H1 (cell line): Measurements from ENCODE around the gene DCTN2. TPM values are rescaled to one million over a fixed set of nuclear protein-coding genes. Genes with fewer than 3 reads are reported as not detected.

Experiments used
- CTCF ChIA-PET: fragments of 300-600 bp; sonication (Branson Sonifier 250); formaldehyde crosslinking; loops from one replicate; lab custom pipeline; 2021; ENCODE audit not compliant: partially characterized antibody; lab: Charles Lee
- POLR2A ChIA-PET: fragments of 300-600 bp; sonication (Branson Sonifier 250); formaldehyde crosslinking; loops from one replicate; lab custom pipeline; 2021; ENCODE audit warnings: inconsistent platforms; ENCODE audit not compliant: partially characterized antibody; lab: Charles Lee
- DNase-seq, 2 experiments: peaks; one replicate each; pipeline versions ENCODE4 v3.0.0 to v3.0.0-alpha.2; 2010 to 2022; ENCODE audit warnings: low spot score in 2 of 2, low read depth in 1 of 2, mixed read lengths in 1 of 2
- FAIRE-seq: peaks from 2 replicates; lab custom pipeline; 2011; peaks lifted over from hg19 to GRCh38; lab: Jason Lieb, UNC
- H2AFZ ChIP-seq: 2 replicates; pipeline ENCODE4 v1.8.1; 2012; ENCODE audit warnings: low read length, inconsistent platforms
- H2AK5ac ChIP-seq: 2 replicates; pipeline ENCODE4 v1.6.1; 2013; ENCODE audit warnings: low read depth, low read length
- H2BK120ac ChIP-seq: replicated peaks from 2 replicates; pipeline ENCODE3; 2013; ENCODE audit warnings: low read depth, low read length, inconsistent platforms
- H2BK12ac ChIP-seq: 2 replicates; pipeline ENCODE4 v1.6.1; 2013; ENCODE audit warnings: low read depth, low read length
- H2BK15ac ChIP-seq: 2 replicates; pipeline ENCODE4 v1.6.1; 2013; ENCODE audit warnings: low read length
- H2BK20ac ChIP-seq: 2 replicates; pipeline ENCODE4 v1.6.1; 2013; ENCODE audit warnings: low read length
- H2BK5ac ChIP-seq: 2 replicates; pipeline ENCODE4 v1.6.1; 2013; ENCODE audit warnings: low read depth, low read length
- H3K14ac ChIP-seq: 2 replicates; pipeline ENCODE4 v1.6.1; 2013; ENCODE audit warnings: inconsistent platforms; ENCODE audit not compliant: insufficient read length
- H3K18ac ChIP-seq: 2 replicates; pipeline ENCODE4 v1.6.1; 2013; ENCODE audit warnings: low read length; ENCODE audit errors: extremely low read depth
- H3K23ac ChIP-seq: 2 replicates; pipeline ENCODE4 v1.6.1; 2013; ENCODE audit warnings: inconsistent platforms; ENCODE audit not compliant: insufficient read length
- H3K23me2 ChIP-seq: 2 replicates; pipeline ENCODE4 v1.6.1; 2013; ENCODE audit warnings: low read depth, low read length
- H3K27ac ChIP-seq: 2 replicates; pipeline ENCODE4 v1.6.1; 2011; ENCODE audit warnings: low read depth, low read length, inconsistent platforms
- H3K27me3 ChIP-seq, 4 experiments: replicated peaks in 1 of 4; 1 replicate in 1 of 4; 2 replicates in 3 of 4; pipeline versions ENCODE4 v1.6.1 to v1.8.1; 2011 to 2013; ENCODE audit warnings: low read length in 3 of 4, mild to moderate bottlenecking in 3 of 4, inconsistent platforms in 2 of 4, mixed read lengths in 2 of 4, moderate library complexity in 1 of 4; ENCODE audit not compliant: control insufficient read depth in 3 of 4, insufficient read depth in 3 of 4; ENCODE audit errors: extremely low read depth in 1 of 4
- H3K36me3 ChIP-seq, 4 experiments: 2 replicates each; pipeline versions ENCODE4 v1.6.1 to v1.8.1; 2011 to 2013; ENCODE audit warnings: mild to moderate bottlenecking in 4 of 4, low read length in 3 of 4, moderate library complexity in 2 of 4, control low read depth in 1 of 4, inconsistent platforms in 1 of 4; ENCODE audit not compliant: insufficient read depth in 4 of 4, control insufficient read depth in 2 of 4
- H3K4ac ChIP-seq: replicated peaks from 2 replicates; pipeline ENCODE3; 2013; ENCODE audit warnings: low read length, low read depth, mixed read lengths, inconsistent platforms; ENCODE audit not compliant: insufficient read length
- H3K4me1 ChIP-seq, 4 experiments: replicated peaks in 1 of 4; 1 replicate in 1 of 4; 2 replicates in 3 of 4; pipeline versions ENCODE4 v1.6.1 to v1.8.1; 2011 to 2013; ENCODE audit warnings: low read length in 3 of 4, inconsistent platforms in 2 of 4, mixed read lengths in 1 of 4; ENCODE audit not compliant: insufficient read depth in 4 of 4, control insufficient read depth in 3 of 4
- H3K4me2 ChIP-seq, 2 experiments: 2 replicates each; pipeline versions ENCODE4 v1.6.1 to v1.8.1; 2011 to 2013; ENCODE audit warnings: low read depth in 2 of 2, low read length in 2 of 2, control low read depth in 1 of 2, inconsistent platforms in 1 of 2, mild to moderate bottlenecking in 1 of 2; ENCODE audit not compliant: insufficient read depth in 1 of 2
- H3K4me3 ChIP-seq, 4 experiments: fragments of 200-600, 300-600 bp in 1 of 4; sonication (generic), shearing (Covaris generic), sonication (Bioruptor Twin) in 1 of 4; 2 replicates each; pipeline versions ENCODE4 v1.5.1 to v1.8.1; 2011 to 2016; ENCODE audit warnings: low read length in 4 of 4, low read depth in 3 of 4, control low read depth in 2 of 4, inconsistent platforms in 2 of 4, mild to moderate bottlenecking in 2 of 4, mixed read lengths in 1 of 4, moderate library complexity in 1 of 4; ENCODE audit not compliant: insufficient read depth in 2 of 4; ENCODE audit errors: extremely low read depth in 1 of 4
- H3K56ac ChIP-seq: replicated peaks from 2 replicates; pipeline ENCODE3; 2013; ENCODE audit warnings: low read depth, mild to moderate bottlenecking, mixed read lengths, low read length, inconsistent platforms; ENCODE audit not compliant: insufficient read length
- H3K79me1 ChIP-seq: 2 replicates; pipeline ENCODE4 v1.6.1; 2013; ENCODE audit warnings: low read depth, low read length, control low read depth
- H3K79me2 ChIP-seq, 2 experiments: 2 replicates each; pipeline versions ENCODE4 v1.6.1 to v1.8.1; 2012 to 2013; ENCODE audit warnings: low read length in 2 of 2, mild to moderate bottlenecking in 2 of 2, inconsistent platforms in 1 of 2; ENCODE audit not compliant: insufficient read depth in 2 of 2, control insufficient read depth in 1 of 2
- H3K9ac ChIP-seq, 4 experiments: replicated peaks in 1 of 4; 1 replicate in 1 of 4; 2 replicates in 3 of 4; pipeline versions ENCODE4 v1.6.1 to v1.8.1; 2011 to 2013; ENCODE audit warnings: low read depth in 3 of 4, low read length in 3 of 4, control low read depth in 2 of 4, mild to moderate bottlenecking in 2 of 4, moderate library complexity in 2 of 4, inconsistent platforms in 1 of 4; ENCODE audit errors: extremely low read depth in 1 of 4
- H3K9me3 ChIP-seq, 2 experiments: 2 replicates each; pipeline versions ENCODE4 v1.6.1 to v1.8.1; 2012 to 2013; ENCODE audit warnings: mild to moderate bottlenecking in 2 of 2, moderate library complexity in 2 of 2, control low read depth in 1 of 2, inconsistent platforms in 1 of 2, low read depth in 1 of 2, low read length in 1 of 2, mixed read lengths in 1 of 2; ENCODE audit not compliant: insufficient read depth in 2 of 2
- H4K20me1 ChIP-seq, 2 experiments: replicated peaks in 1 of 2; 2 replicates each; pipeline versions ENCODE3 to v1.8.1; 2011 to 2013; ENCODE audit warnings: inconsistent platforms in 2 of 2, low read length in 2 of 2, mild to moderate bottlenecking in 1 of 2; ENCODE audit not compliant: insufficient read depth in 2 of 2, control insufficient read depth in 1 of 2
- H4K5ac ChIP-seq: 2 replicates; pipeline ENCODE4 v1.6.1; 2013; ENCODE audit warnings: low read length, low read depth, mixed read lengths, inconsistent platforms; ENCODE audit not compliant: insufficient read length
- H4K8ac ChIP-seq: 2 replicates; pipeline ENCODE4 v1.8.0; 2013; ENCODE audit warnings: mild to moderate bottlenecking, moderate library complexity, low read length, inconsistent platforms; ENCODE audit not compliant: insufficient read depth; ENCODE audit errors: extremely low read depth
- H4K91ac ChIP-seq: replicated peaks from 2 replicates; pipeline ENCODE3; 2013; ENCODE audit warnings: low read length, mixed read lengths, inconsistent platforms; ENCODE audit not compliant: insufficient read length
- BACH1 ChIP-seq: IDR thresholded peaks from 2 replicates; pipeline ENCODE4 v1.6.1; 2012; ENCODE audit warnings: low read length, improper control_type of control experiment
- CHD2 ChIP-seq: IDR thresholded peaks from 2 replicates; pipeline ENCODE4 v1.6.1; 2012; ENCODE audit warnings: low read length, improper control_type of control experiment
- CREB1 ChIP-seq: IDR thresholded peaks from 2 replicates; pipeline ENCODE4 v1.6.1; 2012; ENCODE audit warnings: inconsistent platforms
- EGR1 ChIP-seq: IDR thresholded peaks from 2 replicates; pipeline ENCODE4 v1.6.1; 2011; ENCODE audit warnings: low read depth, low read length, borderline replicate concordance
- FOSL1 ChIP-seq: IDR thresholded peaks from 2 replicates; pipeline ENCODE4 v1.6.1; 2011; ENCODE audit warnings: mild to moderate bottlenecking, low read depth, low read length, moderate library complexity; ENCODE audit not compliant: insufficient read depth
- JUND ChIP-seq: IDR thresholded peaks from 2 replicates; pipeline ENCODE4 v1.6.1; 2011; ENCODE audit warnings: mild to moderate bottlenecking, improper control_type of control experiment, low read length
- KDM5A ChIP-seq: fragments of 200-600 bp; IDR thresholded peaks from 2 replicates; pipeline ENCODE4 v1.7.1; 2012; ENCODE audit warnings: mild to moderate bottlenecking, low read length, inconsistent platforms, mixed read lengths
- MAX ChIP-seq: IDR thresholded peaks from 2 replicates; pipeline ENCODE4 v1.6.1; 2012; ENCODE audit warnings: inconsistent platforms
- POLR2A ChIP-seq, 2 experiments: IDR thresholded peaks; 1 replicate in 1 of 2; 2 replicates in 1 of 2; pipeline ENCODE4 v1.6.1; 2011; ENCODE audit warnings: low read depth in 2 of 2, low read length in 2 of 2, mild to moderate bottlenecking in 2 of 2; ENCODE audit errors: control extremely low read depth in 1 of 2
- POLR2AphosphoS5 ChIP-seq: IDR thresholded peaks from 2 replicates; pipeline ENCODE4 v1.6.1; 2011; ENCODE audit warnings: low read depth, low read length
- RFX5 ChIP-seq: IDR thresholded peaks from 2 replicates; pipeline ENCODE4 v1.6.1; 2011; ENCODE audit warnings: low read depth, low read length, improper control_type of control experiment, borderline replicate concordance
- SIRT6 ChIP-seq: IDR thresholded peaks from one replicate; pipeline ENCODE4 v1.7.1; 2012; ENCODE audit warnings: low read length, inconsistent platforms
- SIX5 ChIP-seq: IDR thresholded peaks from 2 replicates; pipeline ENCODE4 v1.6.1; 2011; ENCODE audit warnings: mild to moderate bottlenecking, low read depth, low read length
- SRF ChIP-seq: IDR thresholded peaks from 2 replicates; pipeline ENCODE4 v1.6.1; 2011; ENCODE audit warnings: mild to moderate bottlenecking, low read depth, low read length, moderate library complexity
- TAF7 ChIP-seq: optimal IDR thresholded peaks from 2 replicates; pipeline ENCODE3; 2011; ENCODE audit warnings: low read depth, mild to moderate bottlenecking, inconsistent platforms, low read length, moderate library complexity, borderline replicate concordance
- TEAD4 ChIP-seq: IDR thresholded peaks from 2 replicates; pipeline ENCODE4 v1.6.1; 2012; ENCODE audit warnings: low read depth, low read length, inconsistent platforms, mixed read lengths
- WGBS, 2 experiments: shearing (Covaris generic) in 1 of 2; methylation state at CpG; one replicate each; pipeline versions ENCODE4 v1.1.6 to v1.1.7; 2013 to 2015; ENCODE audit warnings: low lambda C conversion rate in 2 of 2, mixed read lengths in 2 of 2, inconsistent platforms in 1 of 2, low coverage in 1 of 2, missing lambda C conversion rate in 1 of 2; ENCODE audit not compliant: insufficient replicate concordance in 2 of 2, insufficient coverage in 1 of 2, insufficient read length in 1 of 2; ENCODE audit errors: extremely low coverage in 1 of 2, missing lambda C conversion rate in 1 of 2; 5-methylcytosine and 5-hydroxymethylcytosine counted together
- polyA plus RNA-seq, 7 experiments: library from polyadenylated mRNA; depleted of rRNA in 3 of 7; stranded (reverse) in 5 of 7; unstranded in 2 of 7; fragments of >200 nt in 5 of 7; fragments of 200-250 nt in 2 of 7; gene quantifications; 1 replicate in 5 of 7; 2 replicates in 1 of 7; 4 replicates in 1 of 7; pipeline versions ENCODE4 v1.2.1 to v1.2.3, GENCODE V29; 2011 to 2013; ENCODE audit warnings: missing spikeins in 2 of 7, mixed read lengths in 2 of 7
- total RNA-seq: library from RNA; stranded (reverse); fragmentation: NEBNext Ultra II Directional; extraction: Animal tissue kit (Norgen Biotek cat#: 25700); gene quantifications from 2 replicates; pipeline ENCODE4 v1.2.1, GENCODE V29; 2021

Gene DCTN2
- total and polyA plus RNA-seq, 2 of the 8 experiments (the other 6 are each of a cell fraction or from before 2014, with no cell fraction given): 90.3 to 91.9 TPM

GRCh38 chr12:57515408-57515933 is 31.5 kb downstream of the DCTN2 start:
- Histone ChIP-seq H2BK12ac (no peak overlapping the region), H3K79me2 (peaks cover 0 to 20% of the 10 kb centered on the region in 2 experiments; a peak in 2 of 4 replicates), H3K4me3 (no peak overlapping the region), H3K4me2 (no peak overlapping the region), H3K9ac (no peak overlapping the region), H3K9me3 (no peaks in the 10 kb centered on the region), H2AK5ac (no peak overlapping the region), H2BK20ac (no peak overlapping the region), H4K91ac (no peak overlapping the region), H2BK5ac (no peak overlapping the region), H3K14ac (no peak overlapping the region), H3K36me3 (peaks cover 52 to 84% (median 68%) of the 10 kb centered on the region in 4 experiments), H3K27me3 (no peaks in the 10 kb centered on the region), H2BK15ac (no peak overlapping the region), H4K8ac (no peak overlapping the region), H4K20me1 (peaks cover 7 to 18% of the 10 kb centered on the region in 2 experiments), H3K79me1 (no peaks in the 10 kb centered on the region), H3K4me1 (peaks cover 0 to 6% (median 4%) of the 10 kb centered on the region in 4 experiments; a peak in 3 of 7 replicates), H3K23ac (no peak overlapping the region), H3K23me2 (peaks cover 8% of the 10 kb centered on the region), H3K4ac (no peak overlapping the region), H3K18ac (no peak overlapping the region), H2AFZ (no peak overlapping the region), H4K5ac (no peak overlapping the region), H2BK120ac (no peak overlapping the region), H3K27ac (no peak overlapping the region), H3K56ac (no peak overlapping the region)
- CTCF ChIA-PET: interaction anchor here (0.6 to 1.2 kb wide), 4 partner anchors 12 to 251 kb away, joined by 3 to 4 read pairs (median 4); no protein-coding TSS in a partner anchor
- FAIRE-seq: no peak
- no peak for DNase-seq
- 91% methylated on average over 3 of the region's 3 CpGs; no CpG with 5 or more reads in 1 of the 2 experiments for WGBS, 2 experiments
- POLR2A ChIA-PET: interaction anchor here (0.9 to 6.0 kb wide), 8 partner anchors 8 to 65 kb away, joined by 3 to 41 read pairs (median 4); partner anchors contain the start of gene MBD6
- no peak for TF ChIP-seq KDM5A
- no peak for TF ChIP-seq SRF
- no peak for TF ChIP-seq EGR1
- no peak for TF ChIP-seq MAX
- no peak for TF ChIP-seq RFX5
- no peak for TF ChIP-seq CREB1
- TF ChIP-seq SIX5: no peak
- no peak for TF ChIP-seq POLR2A (IDR thresholded peaks at IDR 0.05; ENCODE audit: control extremely low read depth in 1 of 2, low read depth in 2 of 2, low read length in 2 of 2)
- no peak for TF ChIP-seq BACH1
- TF ChIP-seq CHD2: no peak
- no peak for TF ChIP-seq JUND
- TF ChIP-seq TEAD4: no peak
- TF ChIP-seq FOSL1: no peak
- no peak for TF ChIP-seq POLR2AphosphoS5
- TF ChIP-seq TAF7: no peak
- no peak for TF ChIP-seq SIRT6
